BE2C (cell line): ENCODE results near the gene CLEC16A.
"Not testable (repeated sequence)": the region's sequence is repeated elsewhere in the genome, so short reads cannot be mapped to it uniquely, and the experiment has no call there.

Source experiments
- DNase-seq: peaks from one replicate; pipeline ENCODE4 v3.0.0-alpha.2; 2020
- H3K27me3 ChIP-seq: fragments of 250-450 bp; sonication (Bioruptor Pico); 2 replicates; pipeline ENCODE4 v1.5.1; 2020; ENCODE audit warnings: mild to moderate bottlenecking
- H3K36me3 ChIP-seq: fragments of 250-450 bp; sonication (Bioruptor Pico); 2 replicates; pipeline ENCODE4 v1.5.1; 2020; ENCODE audit warnings: mild to moderate bottlenecking
- H3K4me1 ChIP-seq: fragments of 250-450 bp; sonication (Bioruptor Pico); 2 replicates; pipeline ENCODE4 v1.5.1; 2020
- H3K4me3 ChIP-seq: 2 replicates; pipeline ENCODE4 v1.5.1; 2011; ENCODE audit warnings: low read depth, low read length
- H3K9me3 ChIP-seq: fragments of 250-450 bp; sonication (Bioruptor Pico); 2 replicates; pipeline ENCODE4 v1.5.1; 2020
- TF ChIP-seq, protein P1 (sequence below): IDR thresholded peaks from 2 replicates; pipeline ENCODE4 v1.5.1; 2012; ENCODE audit warnings: mild to moderate bottlenecking, low read depth, low read length

Gene CLEC16A

DNA sequence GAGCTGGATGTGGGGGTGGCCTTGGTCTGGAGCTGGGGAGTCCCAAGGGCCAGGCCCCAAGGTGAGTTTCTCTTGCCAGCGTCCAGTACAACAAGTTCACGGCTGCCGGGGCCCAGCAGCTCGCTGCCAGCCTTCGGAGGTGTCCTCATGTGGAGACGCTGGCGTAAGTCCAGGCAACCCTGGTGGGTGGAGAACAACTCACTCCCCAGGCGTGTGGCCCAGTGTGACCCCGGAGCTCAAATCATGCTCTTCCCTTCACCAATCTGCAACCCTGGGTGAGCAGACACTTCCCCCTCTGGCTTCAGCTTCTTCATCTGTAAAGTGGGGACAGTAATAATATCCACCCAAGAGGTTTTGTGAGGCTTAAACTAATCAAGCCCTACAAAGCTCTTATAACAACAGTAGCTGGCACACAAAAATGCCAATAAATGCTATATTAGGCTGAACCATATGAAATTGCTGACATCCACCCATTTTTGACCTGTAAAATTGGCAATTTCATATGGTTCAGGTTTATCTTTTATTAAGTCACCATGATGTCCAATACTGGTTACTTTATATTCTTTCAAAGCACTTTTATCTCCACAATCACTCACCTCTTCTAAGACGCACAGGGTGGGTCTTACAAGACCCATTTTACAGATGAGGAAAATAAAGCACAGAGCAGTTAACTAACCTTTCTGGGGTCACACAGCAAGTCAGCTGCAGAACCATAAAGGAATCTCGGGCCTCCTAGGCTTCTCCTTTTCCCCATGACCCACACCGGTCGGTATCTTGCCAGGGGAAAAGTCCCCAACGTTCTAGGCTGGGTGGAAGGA lies 21.8 kb upstream of the CLEC16A start:
- Histone ChIP-seq H3K36me3 (peaks cover 10% of the 10 kb centered on the region; the same call in 1 of the 2 replicates), H3K9me3 (no peaks in the 10 kb centered on the region), H3K4me1 (no peaks in the 10 kb centered on the region), H3K27me3 (no peaks in the 10 kb centered on the region), H3K4me3 (no peak overlapping the region)
- TF ChIP-seq, protein P1, sequence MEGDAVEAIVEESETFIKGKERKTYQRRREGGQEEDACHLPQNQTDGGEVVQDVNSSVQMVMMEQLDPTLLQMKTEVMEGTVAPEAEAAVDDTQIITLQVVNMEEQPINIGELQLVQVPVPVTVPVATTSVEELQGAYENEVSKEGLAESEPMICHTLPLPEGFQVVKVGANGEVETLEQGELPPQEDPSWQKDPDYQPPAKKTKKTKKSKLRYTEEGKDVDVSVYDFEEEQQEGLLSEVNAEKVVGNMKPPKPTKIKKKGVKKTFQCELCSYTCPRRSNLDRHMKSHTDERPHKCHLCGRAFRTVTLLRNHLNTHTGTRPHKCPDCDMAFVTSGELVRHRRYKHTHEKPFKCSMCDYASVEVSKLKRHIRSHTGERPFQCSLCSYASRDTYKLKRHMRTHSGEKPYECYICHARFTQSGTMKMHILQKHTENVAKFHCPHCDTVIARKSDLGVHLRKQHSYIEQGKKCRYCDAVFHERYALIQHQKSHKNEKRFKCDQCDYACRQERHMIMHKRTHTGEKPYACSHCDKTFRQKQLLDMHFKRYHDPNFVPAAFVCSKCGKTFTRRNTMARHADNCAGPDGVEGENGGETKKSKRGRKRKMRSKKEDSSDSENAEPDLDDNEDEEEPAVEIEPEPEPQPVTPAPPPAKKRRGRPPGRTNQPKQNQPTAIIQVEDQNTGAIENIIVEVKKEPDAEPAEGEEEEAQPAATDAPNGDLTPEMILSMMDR, result no peak
- DNase-seq, result peak; percentile 40

DNA sequence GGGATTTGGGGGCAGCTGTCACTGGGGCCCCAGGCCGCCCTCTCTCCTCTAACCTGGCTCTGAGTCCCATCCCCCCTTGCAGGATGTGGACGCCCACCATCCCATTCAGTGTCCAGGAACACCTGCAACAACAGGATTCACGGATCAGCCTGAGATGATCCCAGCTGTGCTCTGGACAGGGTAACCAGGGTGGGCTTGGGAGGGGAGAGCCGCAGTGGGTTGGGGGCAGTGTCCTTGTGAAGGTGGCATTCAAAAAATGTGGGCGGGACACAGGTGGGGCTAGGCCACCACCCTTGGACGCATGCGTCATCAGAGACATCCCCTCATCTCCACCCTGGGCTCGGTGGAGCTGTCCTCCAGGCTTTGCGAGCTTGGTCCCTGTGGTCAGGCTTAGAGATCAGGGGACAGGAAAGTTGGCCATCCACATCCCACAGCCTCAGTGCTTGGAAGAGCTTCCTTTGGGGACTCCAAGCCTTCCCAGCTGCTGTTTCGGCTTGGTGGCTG lies 21.2 kb upstream of the CLEC16A start:
- no peak overlapping the region for H3K4me3 ChIP-seq
- H3K27me3 ChIP-seq, result no peaks in the 10 kb centered on the region
- no peak for DNase-seq
- no peaks in the 10 kb centered on the region for H3K9me3 ChIP-seq
- no peaks in the 10 kb centered on the region for H3K4me1 ChIP-seq
- TF ChIP-seq, protein P1, result no peak
- H3K36me3 ChIP-seq, result peaks cover 10% of the 10 kb centered on the region; the same call in 1 of the 2 replicates

DNA sequence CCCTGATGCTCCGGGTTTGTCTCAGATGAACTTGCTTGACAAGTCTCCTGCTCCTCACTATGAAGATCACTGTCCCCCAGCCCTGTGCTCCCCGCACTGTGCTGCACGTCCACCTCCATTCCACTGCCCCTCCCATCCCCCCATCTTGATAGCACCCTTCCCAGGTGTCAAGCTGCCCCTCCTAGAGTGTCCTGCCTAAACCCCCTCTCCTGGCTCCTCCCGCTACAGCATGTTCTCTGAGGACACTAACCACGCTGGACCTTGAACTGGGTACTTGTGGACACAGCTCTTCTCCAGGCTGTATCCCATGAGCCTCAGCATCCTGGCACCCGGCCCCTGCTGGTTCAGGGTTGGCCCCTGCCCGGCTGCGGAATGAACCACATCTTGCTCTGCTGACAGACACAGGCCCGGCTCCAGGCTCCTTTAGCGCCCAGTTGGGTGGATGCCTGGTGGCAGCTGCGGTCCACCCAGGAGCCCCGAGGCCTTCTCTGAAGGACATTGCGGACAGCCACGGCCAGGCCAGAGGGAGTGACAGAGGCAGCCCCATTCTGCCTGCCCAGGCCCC lies 20.6 kb upstream of the CLEC16A start:
- H3K4me3 ChIP-seq, result no peak overlapping the region
- TF ChIP-seq, protein P1, result no peak
- H3K36me3 ChIP-seq, result peaks cover 10% of the 10 kb centered on the region; the same call in 1 of the 2 replicates
- H3K9me3 ChIP-seq, result no peaks in the 10 kb centered on the region
- H3K27me3 ChIP-seq, result no peaks in the 10 kb centered on the region
- no peaks in the 10 kb centered on the region for H3K4me1 ChIP-seq
- DNase-seq, result no peak

DNA sequence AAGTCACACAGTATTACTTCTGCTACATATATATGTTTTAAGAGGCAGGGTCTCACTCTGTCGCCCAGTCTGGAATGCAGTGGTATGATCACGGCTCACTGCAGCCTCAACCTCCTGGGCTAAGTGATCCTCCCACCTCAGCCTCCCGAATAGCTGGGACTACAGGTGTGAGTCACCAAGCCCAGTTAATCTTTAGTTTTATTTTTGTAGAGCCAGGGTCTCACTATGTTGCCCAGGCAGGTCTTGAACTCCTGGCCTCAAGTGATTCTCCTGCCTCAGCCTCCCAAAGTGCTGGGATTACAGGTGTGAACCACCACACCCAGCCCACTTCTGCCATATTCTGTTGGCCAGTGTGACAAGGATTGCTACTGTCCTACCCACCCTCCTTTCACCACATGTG lies 19.1 kb upstream of the CLEC16A start:
- not testable (repeated sequence) for H3K9me3 ChIP-seq, H3K27me3 ChIP-seq, H3K4me3 ChIP-seq, H3K4me1 ChIP-seq, DNase-seq
- peaks cover 10% of the 10 kb centered on the region; the same call in 1 of the 2 replicates for H3K36me3 ChIP-seq

DNA sequence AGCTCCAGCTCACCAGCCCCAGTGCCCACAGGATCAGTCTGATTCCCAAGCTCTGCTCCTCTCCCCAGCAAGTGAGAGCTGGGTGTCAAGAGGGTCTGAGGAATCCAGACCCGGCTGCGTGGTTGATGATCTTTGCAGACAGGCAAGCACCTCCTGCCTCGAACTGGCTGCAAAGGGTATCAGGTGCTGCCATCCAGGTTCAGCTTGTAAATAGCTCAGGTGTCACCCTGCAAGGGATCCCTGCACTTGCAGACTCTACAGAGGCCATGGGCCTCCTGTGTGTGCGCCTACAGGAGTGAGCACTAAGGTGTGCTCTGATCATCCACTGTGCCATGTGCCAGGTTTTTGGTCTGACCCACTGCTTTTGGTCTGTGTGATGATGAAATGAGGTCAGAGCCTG lies 18.3 kb upstream of the CLEC16A start:
- Histone ChIP-seq H3K4me1 (no peaks in the 10 kb centered on the region), H3K4me3 (no peak overlapping the region), H3K27me3 (no peaks in the 10 kb centered on the region), H3K36me3 (peaks cover 10% of the 10 kb centered on the region; the same call in 1 of the 2 replicates), H3K9me3 (no peaks in the 10 kb centered on the region)
- DNase-seq, result no peak
- TF ChIP-seq, protein P1, result no peak

DNA sequence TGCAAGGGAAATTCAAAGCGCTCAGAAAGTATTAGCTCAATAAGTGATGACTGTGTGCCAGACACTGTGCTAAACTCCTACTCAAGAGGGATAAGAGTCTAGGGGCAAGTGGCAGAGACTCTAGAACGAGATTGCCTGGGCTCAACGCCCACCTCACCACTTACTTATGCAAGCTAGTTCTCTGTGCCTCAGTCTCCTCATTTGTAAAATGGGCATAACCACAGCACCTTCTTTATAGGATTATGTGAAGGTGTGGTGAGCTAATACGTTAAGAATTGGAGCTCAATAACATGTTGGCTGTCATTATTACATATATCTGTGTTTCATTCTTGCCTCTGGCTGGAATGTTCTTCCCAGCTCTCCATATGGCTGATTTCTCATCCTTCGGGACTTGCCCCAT lies 17.5 kb upstream of the CLEC16A start:
- no peaks in the 10 kb centered on the region for H3K27me3 ChIP-seq
- H3K36me3 ChIP-seq, result peaks cover 10% of the 10 kb centered on the region; the same call in 1 of the 2 replicates
- TF ChIP-seq, protein P1, result no peak
- no peak overlapping the region for H3K4me3 ChIP-seq
- DNase-seq, result no peak
- no peaks in the 10 kb centered on the region for H3K4me1 ChIP-seq
- H3K9me3 ChIP-seq, result no peaks in the 10 kb centered on the region
